GM12874 (cell line): ENCODE data around the gene ZAR1.

Source experiments
- CTCF ChIP-seq: IDR thresholded peaks from 2 replicates; pipeline ENCODE4 v1.5.1; 2011; ENCODE audit warnings: low read depth, mild to moderate bottlenecking, control low read depth, low read length, moderate library complexity; ENCODE audit not compliant: insufficient read depth

Gene ZAR1

GRCh38 chr4:48481581-48481980, 8.5 kb upstream of the ZAR1 start:
- no peak for TF ChIP-seq CTCF

- TF ChIP-seq CTCF = no peak
These were observed 6.9 kb upstream of the ZAR1 start, which contains the start of gene SLC10A4 for GRCh38 chr4:48483006-48483776. TSS of gene SLC10A4 (plus strand) at chr4:48483343. CDS start at chr4:48483562, 219 bp downstream.

- TF ChIP-seq CTCF = no peak
These were observed 6.1 kb upstream of the ZAR1 start for GRCh38 chr4:48483777-48484493.

- TF ChIP-seq CTCF = no peak
These were observed 5.4 kb upstream of the ZAR1 start for GRCh38 chr4:48484494-48485168.

GRCh38 chr4:48489683-48490011, 405 bp upstream of the ZAR1 start:
- no peak for TF ChIP-seq CTCF

GRCh38 chr4:48490680-48491513, 845 bp downstream of the ZAR1 start:
- no peak for TF ChIP-seq CTCF
